HG02938 (cell line): ENCODE data around the gene ANO3.

Source experiments
- ATAC-seq: cut with Tn5 transposase; IDR thresholded peaks from one replicate; pipeline ENCODE4 v1.9.1; 2021; ENCODE audit warnings: mild to moderate bottlenecking, moderate library complexity; ENCODE audit not compliant: unreplicated experiment

ANO3 gene

DNA sequence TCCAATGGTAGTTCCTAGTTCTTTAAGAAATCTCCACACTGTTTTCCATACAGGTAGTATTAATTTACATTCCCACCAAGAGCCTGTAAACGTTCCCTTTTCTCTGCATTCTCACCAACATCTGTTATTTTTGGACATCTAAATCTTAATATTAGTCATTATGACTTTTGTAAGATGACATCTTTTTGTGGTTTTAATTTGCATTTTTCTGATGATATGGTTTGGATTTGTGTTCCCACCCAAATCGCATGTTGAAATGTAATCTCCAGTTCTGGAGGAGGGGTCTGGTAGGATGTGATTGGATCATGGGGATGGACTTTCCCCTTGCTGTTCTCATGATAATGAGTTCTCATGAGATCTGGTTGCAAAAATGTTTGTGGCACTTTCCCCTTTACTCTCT lies 151.2 kb downstream of the ANO3 start:
- ATAC-seq, result no peak

GRCh38 chr11:26490546-26490945 lies 158.6 kb downstream of the ANO3 start:
- no peak for ATAC-seq

- ATAC-seq, result no peak
Observed at GRCh38 chr11:26493616-26494015, 161.7 kb downstream of the ANO3 start.

DNA sequence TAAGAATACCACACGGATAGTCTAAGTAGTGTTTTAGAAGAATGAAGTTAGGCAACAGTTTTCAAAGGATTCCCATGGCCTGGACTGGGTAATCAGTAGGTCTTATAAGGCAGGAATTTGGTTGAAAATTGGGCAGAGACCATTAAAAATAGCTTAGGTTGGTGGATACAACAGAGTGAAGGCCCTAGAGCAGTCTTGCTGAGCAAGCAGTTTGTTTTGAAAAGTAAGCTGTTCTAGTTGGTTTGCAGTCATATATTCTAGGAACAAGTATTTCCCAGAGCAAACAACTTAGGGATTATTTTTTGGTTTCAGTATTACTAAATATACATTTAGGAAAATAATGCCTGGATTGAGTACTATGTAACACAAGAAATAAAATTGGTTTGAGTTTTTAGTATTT lies 175.3 kb downstream of the ANO3 start:
- ATAC-seq, result no peak

DNA sequence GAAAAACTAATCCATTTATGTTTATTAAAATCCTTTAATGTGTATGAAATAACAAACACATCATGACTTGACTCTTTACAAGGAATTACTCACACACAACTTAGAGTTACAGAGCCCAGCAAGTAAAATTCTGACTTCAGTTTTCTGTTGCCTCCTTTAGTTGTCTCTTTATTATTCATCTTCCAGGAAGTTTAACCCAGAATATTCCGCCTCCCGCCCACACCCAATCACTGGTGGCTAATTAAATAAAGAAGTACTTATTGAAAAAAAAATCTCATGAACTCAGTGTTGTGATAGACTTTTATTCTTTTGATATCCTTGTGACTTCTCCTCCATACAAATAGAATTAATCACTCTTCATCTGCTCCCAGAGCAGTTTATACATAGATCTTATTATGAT lies 178.2 kb downstream of the ANO3 start:
- no peak for ATAC-seq

- ATAC-seq, result no peak
Observed at GRCh38 chr11:26510756-26511155, 178.8 kb downstream of the ANO3 start.

- ATAC-seq, result no peak
Observed at GRCh38 chr11:26512196-26512595, 180.3 kb downstream of the ANO3 start.

- no peak for ATAC-seq
Observed at GRCh38 chr11:26519469-26519868, 187.5 kb downstream of the ANO3 start.

GRCh38 chr11:26522912-26523610 lies 191.1 kb downstream of the ANO3 start:
- no peak for ATAC-seq

DNA sequence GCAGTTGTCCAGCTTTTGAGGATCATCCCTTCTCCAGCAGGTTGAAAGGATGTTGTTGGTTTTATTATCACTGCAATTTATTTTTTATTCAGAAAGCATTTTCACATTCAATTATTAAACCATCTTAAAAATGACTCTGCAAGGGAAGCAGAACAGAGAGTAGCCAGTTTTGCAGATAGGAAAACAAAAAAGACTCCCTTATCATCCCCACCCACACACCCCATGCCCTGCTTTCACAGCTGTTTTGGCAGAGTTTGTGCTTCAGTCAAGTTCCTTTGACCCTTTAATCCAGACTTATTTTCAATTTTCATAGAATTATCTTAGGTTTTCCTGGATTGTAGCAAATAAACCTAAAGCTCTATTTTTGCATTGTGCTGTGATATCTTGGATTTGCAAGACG lies 195.8 kb downstream of the ANO3 start:
- no peak for ATAC-seq

GRCh38 chr11:26537341-26537740 lies 205.4 kb downstream of the ANO3 start:
- ATAC-seq, result no peak

- ATAC-seq, result no peak
Observed at GRCh38 chr11:26539517-26539916, 207.6 kb downstream of the ANO3 start.

DNA sequence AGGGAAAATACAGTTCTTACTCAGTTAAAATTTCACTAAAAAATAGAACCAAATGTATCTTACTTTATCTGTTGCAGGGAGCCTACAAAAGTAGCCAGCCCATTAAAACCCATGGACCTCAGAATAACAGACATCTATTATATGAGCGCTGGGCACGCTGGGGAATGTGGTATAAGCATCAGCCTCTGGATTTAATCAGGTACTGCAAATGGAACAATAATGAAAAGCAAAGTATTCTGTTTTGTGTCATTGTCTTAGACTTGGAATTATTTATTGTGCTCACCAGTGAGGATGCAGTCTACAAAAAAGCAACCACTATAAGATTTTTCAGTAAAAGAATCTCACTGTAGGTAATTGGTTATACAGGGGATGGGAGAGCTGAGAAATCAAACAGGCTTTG lies 209.9 kb downstream of the ANO3 start:
- no peak for ATAC-seq

DNA sequence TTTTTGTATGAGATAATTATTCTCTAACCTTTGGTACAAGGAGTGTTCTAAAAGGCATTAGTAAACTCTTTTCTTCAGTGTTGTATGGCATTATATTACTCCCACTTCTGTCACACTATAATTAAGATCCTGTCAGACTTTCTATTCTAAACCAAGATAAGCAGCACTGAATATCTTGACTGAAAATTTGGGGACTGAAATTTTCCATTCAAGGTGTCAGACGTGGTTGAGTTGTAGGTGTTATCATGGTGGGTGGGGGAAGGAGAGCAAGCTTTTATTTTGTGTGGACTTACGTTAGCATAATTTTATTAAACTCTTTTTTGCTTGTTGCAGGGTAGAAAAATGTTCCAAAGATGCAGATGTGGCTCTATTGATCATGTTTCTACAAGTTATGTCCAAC lies 217.2 kb downstream of the ANO3 start:
- ATAC-seq, result no peak

- no peak for ATAC-seq
Observed at GRCh38 chr11:26550022-26550421, 218.1 kb downstream of the ANO3 start.

GRCh38 chr11:26551186-26551801 lies 219.4 kb downstream of the ANO3 start:
- ATAC-seq, result no peak

- ATAC-seq, result no peak
Observed at GRCh38 chr11:26553182-26553581, 221.3 kb downstream of the ANO3 start.

GRCh38 chr11:26554455-26554854 lies 222.5 kb downstream of the ANO3 start:
- ATAC-seq, result no peak

GRCh38 chr11:26556582-26556981 lies 224.7 kb downstream of the ANO3 start:
- ATAC-seq, result no peak

- no peak for ATAC-seq
Observed at GRCh38 chr11:26557666-26558065, 225.7 kb downstream of the ANO3 start.

- ATAC-seq, result no peak
Observed at GRCh38 chr11:26558190-26558589, 226.3 kb downstream of the ANO3 start.

GRCh38 chr11:26569646-26570045 lies 237.7 kb downstream of the ANO3 start:
- ATAC-seq, result no peak
